Activated effector memory CD4-positive, alpha-beta T cell treated with Interleukin-2 at 50 U/mL for 16 hours (primary cell): ENCODE results near the gene ATP5PO.
A peak's percentile ranks its signal among the peaks of the same experiment; 100 is the strongest.
"Not testable (repeated sequence)": the region's sequence is repeated elsewhere in the genome, so short reads cannot be mapped to it uniquely, and the experiment has no call there.

Experiments
- DNase-seq: peaks from one replicate; pipeline ENCODE4 v3.0.0-alpha.2; 2020

ATP5PO gene

DNA sequence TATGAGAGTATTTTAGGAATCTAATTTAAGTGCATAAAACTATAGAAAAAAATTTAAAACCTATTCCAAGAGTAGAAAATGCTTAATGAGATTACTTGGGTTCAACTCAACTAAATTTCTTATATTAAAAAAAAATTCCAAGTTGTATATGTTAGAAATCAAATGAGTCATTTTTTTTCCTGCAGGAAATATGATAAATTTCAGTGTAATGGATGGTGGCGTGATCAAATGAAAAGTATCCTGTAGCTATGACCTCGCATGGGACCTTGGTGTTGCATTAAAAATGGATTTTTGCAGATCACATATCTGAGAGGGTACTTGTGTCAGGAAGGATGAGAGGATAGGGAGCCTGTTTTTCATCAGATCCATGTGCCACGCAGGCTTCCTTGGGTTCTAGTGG lies 17.9 kb downstream of the ATP5PO start:
- DNase-seq: no peak

DNA sequence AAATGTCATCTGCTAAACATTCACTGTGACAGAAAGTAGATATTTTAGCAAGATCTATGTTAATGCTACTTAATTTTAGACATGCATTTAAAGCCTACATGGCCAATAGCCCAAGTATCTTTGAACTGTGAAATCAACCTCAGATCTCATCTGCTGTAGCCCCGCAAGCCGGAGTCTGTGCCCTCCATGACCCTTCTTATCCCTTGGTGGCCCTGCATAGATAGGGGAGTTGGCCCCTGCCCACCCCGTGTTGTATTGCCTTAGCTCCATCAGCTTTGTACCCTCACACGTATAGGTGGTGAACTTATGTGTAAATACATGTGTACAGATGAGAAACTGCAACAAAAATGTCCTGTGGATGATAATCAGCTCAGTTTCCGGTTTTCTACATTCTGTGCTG lies 18.5 kb downstream of the ATP5PO start:
- DNase-seq: no peak

DNA sequence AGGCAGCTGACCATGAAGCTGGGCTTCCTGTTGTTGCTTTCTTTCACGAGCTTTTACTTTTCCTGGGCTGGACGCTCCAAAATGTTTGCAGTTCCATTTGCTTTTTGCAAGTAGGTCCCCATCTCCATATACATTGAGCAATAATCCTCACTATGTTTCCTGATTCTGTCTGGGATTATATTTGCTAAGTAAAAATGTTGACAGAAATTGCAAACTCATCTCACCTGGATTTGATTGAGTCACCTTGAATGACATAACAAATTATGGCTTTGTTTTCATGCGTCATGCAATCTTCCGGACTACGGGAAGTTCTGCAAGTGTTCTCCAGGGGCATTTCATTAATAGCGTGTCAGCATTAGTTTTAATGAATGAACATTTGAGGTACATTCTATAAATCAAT lies 18.9 kb downstream of the ATP5PO start:
- no peak for DNase-seq

DNA sequence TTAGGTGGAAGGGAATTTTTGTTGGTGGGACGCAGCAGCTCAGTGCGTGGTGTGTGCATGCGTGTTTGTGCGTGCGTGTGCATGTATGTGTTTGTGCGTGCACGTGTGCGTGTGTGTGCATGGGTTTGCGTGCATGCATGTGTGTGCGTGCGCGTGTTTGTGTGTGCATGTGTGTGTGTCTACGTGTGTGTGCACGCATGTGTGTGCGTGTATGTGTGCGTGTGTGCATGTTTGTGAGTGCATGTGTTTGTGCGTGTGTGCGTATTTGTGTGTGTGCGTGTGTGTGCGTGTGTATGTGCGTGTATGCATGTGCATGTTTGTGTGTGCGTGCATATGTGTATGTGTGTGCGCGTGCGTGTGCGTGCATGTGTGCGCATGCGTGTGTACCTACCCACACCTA lies 20.2 kb downstream of the ATP5PO start:
- no peak for DNase-seq

DNA sequence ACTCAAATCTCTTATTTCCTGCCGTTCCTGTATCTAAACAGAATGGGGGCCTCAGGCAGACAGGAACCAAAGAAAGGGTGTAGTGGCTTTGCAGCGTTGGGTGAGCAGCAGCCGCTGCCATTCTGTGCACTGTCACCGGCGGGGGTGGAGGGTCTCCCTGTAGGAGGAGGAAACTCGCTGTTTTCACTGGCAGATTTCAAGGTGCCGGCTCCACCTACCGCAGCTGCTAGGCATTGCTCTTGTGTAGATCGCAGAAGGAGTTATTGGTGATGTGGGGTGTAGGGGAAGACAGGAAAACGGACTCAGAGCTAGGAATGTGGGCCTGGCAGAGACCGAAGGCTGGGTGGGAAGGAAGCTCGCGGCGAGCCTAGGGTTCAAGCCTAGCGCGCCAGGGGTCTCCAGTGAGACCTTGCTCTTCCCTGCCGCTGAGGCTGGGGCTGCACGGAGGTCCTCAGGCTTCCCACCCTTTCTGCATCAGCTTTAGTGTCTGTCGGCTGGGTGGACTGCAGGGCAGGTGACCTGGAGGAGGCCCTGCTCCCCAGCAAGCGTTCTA lies 20.8 kb downstream of the ATP5PO start:
- DNase-seq: peak; percentile 15

DNA sequence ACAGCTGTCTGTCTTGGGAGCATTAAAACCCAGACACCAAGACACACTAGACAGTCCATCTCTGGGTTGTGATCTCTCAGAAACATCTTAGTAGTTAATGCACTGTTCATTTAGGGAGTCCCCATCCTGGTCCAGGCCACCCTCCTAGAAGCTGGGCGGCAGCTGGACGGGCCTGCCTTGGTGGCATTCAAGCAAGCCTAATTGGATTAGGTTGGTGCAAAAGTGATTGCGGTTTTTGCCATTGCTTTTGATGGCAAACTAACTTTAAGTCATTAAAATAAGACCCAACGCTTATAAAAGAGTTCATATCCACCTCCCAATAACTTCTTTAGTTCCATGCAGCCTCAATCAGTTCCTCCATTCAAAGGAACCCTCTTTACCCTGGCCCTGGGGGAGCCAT lies 21.7 kb downstream of the ATP5PO start:
- DNase-seq: no peak

DNA sequence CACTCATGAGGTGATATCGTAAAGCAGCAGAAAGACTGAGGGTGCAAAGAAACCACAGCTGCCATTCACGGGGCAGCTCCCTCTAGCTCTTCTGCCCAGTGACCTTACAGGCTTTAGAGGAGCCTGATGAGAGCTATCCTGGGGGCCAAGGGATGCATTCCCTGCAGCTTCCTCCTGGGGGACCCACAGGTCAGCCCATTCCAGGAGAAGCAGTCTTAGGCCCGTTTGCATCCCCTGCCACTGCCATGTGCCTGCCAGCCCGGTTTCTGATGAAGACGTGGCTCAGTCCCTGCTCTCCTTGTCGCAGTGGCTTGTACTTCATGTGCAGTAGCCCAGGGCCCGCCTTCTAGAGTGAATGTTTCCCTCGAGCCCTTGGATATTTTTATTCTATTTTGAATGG lies 22.8 kb downstream of the ATP5PO start:
- no peak for DNase-seq

DNA sequence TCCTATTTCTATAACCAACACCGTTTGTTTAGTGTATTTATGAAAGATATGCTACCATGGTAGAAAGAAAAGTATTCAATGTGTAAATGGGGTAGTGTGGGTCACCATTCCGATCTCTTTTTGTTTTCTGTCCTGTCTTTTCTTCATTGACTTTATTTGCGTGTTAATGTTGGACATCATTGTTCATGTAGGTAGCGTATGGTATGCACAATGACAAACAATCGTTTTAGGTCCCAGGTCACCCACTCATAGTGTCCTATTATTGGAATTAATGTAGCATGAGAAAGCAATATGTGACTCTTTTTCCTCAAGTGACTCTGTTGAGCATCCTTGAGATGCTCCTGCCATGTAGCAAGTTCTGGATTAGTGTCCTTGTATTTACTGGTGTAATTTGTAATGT lies 25.4 kb downstream of the ATP5PO start:
- DNase-seq: no peak

DNA sequence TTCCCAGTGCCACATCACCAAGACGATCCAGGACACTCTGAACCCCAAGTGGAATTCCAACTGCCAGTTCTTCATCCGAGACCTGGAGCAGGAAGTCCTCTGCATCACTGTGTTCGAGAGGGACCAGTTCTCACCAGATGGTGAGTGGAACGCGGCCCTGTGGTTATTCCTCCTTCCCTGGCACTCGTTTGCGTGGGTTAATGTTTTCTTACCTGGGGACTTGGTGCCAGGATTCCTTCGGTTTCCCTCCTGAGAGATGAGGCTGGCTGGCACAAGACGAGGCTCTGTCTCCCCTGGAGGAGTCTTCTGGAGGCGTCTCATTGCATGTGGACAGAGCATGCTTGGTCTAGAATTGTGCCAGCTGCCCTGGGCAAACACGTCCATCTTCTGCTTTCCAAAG lies 29.3 kb downstream of the ATP5PO start:
- no peak for DNase-seq

DNA sequence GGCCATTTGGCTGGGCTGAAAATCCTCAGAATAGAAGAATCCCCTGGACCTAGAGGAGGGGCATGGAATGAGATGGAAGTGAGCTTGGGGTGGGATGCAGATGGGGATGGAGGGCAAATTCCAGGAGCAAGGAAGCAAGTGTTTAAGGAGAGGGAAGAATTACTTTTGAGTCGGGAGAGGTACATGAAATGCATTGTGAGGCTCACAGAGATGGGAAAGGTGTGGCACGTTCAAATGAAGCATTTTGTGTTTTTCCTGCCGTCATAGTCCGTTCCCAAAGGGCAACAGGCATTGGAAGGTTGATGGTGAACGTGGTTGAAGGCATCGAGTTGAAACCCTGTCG lies 30.5 kb downstream of the ATP5PO start:
- no peak for DNase-seq

DNA sequence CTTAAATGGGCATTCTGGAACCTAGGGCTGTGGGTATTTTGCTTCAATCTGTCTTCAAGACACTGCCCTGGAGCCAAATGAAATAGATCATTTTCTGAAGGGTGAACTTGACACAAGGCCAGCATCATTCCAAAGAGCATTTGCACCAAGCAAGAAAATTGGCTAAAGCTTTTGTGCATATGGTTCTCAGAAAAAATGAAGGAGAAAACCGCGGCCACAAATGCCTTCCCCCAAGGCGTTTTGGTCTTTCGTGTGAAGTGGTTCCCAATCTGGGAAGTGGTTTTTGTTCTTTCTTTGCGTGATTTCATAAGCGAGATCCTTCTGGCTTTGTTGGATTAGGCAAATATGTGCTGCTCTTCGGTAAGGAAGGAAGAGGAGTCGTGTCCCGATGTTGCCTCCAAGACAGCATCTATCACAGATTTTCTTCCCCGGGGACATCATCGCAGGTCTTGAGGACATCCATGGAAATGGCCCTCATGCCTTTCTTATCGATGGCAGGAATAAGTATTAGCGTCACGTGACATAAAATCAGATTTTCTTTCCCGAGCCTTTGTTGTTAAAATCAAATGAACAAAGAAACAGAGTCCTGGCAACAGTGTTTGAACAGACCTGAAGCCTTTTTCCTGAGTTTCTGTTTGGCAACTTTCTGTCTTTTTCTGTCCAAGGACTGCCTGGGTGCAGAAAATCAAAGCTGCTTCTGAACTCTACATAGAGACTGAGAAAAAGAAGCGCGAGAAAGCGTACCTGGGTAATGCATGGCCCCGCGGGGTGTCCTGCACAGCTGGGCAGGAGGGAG lies 31.0 kb downstream of the ATP5PO start:
- no peak for DNase-seq

DNA sequence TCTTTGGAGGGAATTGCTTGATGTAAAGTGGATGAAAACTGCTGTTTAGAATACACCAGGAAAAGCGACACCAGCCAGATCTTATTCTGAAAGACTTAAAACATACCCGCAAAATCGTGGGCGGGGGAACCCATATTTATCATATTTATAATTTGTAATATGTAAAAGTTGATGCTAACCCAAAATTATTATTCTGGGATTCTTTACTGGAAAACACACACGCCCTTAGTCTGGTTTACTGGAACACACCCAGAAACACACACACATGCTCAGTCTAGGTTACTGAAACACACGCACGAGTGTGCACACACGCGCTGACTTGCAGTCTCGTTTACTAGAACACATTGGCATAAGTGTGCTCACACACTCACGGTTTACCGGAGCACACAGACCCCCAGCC lies 32.5 kb downstream of the ATP5PO start:
- no peak for DNase-seq

DNA sequence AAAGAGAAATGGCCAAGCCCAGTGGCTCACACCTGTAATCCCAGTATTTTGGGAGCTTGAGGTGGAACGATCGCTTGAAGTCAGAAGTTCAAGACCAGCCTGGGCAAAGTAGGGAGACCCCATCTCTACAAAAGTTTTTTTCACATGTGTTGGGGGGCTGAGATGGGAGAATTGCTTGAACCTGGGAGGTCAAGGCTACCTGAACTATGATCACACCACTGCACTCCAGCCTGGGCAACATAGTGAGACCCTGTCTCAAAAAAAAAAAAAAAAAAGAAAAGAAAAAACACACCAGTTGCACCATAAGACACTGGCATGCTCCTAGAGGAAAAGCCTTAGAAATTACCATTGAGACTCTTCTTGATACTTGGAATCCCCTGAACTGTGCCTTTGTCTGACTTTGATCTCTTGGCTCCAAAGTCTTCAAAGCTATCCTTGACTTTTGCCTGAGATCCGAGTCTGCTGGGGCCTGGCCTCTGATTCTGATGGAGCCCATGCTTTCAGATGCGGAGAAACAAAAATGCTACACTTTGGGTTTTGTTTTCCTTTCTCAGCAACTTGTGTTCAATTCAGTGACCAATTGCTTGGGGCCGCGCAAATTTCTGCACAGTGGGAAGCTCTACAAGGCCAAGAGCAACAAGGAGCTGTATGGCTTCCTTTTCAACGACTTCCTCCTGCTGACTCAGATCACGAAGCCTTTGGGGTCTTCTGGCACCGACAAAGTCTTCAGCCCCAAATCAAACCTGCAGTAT lies 33.7 kb downstream of the ATP5PO start:
- DNase-seq: no peak

DNA sequence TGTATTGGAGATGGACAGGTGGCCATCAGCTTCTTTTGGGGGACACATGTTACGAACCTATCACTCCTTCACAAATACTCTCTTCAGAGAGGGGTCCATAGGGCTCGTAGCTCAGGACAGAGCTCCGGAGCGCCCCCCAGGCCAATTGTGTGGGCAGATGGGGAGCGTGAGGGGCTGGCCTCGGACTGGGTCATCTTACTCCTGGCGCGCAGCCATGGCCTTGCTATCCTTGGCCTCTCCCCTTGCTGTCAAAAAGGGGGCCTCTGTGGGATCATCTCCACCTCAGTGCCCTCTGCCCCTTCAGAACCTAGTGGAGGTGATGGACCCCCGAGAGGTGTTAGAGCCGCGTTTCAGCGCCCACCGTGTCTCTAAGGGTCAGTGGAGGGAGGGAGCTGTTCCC lies 35.0 kb downstream of the ATP5PO start:
- no peak for DNase-seq

DNA sequence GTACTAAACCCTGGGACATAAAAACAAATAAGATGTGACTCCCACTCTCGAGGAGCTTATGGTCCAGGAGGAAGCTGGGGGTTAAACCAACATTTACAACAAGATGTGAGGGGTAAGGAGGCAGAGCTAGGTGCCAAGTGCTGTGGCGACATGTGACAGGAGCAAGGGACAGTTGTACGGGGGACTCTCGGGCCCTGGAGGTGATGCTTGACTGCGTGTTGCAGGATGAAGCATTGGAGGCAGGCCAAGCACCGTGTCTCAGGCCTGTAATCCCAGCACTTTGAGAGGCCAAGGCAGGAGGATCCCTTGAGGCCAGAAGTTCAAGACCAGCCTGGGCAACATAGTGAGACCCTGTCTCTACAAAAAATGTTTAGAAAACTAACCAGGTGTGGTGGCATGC lies 36.8 kb downstream of the ATP5PO start:
- DNase-seq: no peak

DNA sequence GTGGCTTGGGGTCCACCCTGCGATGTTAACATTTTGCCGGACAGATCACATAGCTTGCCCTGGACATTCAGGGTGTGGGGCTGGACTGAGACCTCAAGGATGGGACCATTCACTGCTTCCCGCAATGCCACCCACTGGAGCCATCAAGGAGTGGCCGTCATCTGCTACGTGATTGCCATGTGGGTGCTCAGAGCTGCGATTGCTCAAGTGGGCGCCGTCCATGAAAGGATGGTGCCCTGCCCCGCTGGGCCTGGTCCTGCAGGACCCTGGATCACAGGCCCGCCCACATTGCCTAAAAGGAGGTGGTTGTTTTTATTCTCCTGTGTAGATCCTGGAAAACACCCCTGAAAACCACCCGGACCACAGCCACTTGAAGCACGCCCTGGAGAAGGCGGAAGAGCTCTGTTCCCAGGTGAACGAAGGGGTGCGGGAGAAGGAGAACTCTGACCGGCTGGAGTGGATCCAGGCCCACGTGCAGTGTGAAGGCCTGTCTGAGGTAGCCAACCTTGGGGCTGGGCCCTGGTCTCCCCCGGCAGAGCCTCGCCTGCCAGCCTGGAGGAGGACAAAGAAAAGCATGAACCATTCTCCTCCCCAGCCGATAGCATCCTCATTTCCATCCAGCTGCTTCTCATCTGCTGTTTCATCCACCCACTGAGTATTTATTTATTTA lies 40.4 kb downstream of the ATP5PO start:
- DNase-seq: no peak

DNA sequence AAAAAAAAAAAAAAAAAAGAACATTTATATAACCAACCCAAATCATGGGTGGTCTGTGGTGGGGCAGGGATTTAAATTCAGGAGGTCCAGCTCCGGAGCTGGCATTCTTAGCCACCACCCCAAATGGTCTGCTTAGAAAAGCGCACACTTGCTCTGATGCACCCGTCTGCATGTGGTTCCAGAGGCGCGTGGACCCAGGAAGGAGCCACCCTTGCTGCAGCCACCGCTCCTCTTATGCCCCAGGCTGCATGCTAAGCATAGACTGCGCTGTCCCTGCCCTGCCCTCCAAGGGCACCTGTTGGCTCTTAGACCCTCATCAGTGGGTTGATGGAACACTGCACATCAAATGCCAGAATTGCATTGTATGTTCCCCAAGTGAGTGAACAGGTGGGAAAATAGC lies 41.4 kb downstream of the ATP5PO start:
- no peak for DNase-seq

DNA sequence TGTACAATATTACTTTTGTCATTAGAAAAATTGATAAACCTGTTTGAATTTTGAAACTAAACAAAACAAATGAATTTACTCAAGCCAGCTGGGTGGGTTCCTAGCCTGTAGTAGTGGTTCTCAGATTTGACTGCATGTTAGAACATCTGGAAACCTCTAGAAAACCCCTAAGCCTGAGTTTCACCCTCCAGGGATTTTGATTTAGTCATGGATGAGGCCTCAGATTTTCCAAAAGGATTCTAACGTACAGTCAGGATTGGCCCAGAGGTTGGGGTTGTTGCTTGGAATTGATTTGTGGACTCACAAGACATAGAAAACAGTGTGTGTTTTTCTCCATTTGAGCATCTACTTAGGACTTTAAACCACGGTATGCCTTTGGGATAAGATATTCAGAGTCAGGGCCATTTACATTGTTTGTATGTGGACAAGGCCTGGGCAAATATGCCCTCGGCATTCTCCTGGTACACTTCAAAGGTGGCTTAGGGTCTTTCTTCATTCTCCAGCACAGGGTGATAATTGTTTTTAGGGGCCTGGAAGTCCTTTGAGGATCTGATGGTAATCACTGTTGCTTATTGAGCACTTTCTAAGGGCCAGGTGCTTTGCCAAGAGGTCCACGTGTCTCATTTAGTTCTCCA lies 42.6 kb downstream of the ATP5PO start:
- no peak for DNase-seq

DNA sequence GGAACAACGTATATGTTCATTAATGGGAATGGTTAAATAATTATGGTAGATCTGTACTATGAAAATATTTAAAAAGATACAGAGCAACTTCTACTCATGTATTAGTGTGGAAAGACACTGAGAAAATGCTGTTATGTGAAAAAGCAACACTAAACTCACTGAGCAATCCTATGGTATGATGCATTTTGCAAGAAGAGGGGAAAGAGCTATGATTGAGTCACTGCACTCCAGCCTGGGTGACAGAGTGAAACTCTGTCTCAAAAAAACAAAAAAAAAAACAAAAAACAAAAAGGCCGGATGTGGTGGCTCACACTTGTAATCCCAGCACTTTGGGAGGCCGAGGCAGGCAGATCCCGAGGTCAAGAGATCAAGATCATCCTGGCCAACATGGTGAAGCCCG lies 44.4 kb downstream of the ATP5PO start:
- no peak for DNase-seq

DNA sequence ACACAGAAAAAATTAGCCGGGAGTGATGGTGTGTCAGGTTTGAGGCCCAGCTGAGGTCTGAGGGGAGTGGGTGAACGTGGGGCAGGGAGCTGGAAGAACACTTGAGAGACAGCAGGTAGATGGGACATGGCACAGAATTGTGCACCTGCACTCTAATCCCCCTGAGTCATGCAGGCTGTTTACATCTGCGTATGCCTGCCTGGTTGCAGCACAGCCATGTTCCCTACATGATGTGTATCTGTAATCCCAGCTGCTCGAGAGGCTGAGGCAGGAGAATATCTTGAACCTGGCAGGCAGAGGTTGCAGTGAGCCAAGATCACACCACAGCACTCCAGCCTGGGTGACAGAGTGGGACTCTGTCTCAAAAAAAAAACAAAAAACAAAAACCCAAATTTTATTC lies 44.8 kb downstream of the ATP5PO start:
- no peak for DNase-seq

DNA sequence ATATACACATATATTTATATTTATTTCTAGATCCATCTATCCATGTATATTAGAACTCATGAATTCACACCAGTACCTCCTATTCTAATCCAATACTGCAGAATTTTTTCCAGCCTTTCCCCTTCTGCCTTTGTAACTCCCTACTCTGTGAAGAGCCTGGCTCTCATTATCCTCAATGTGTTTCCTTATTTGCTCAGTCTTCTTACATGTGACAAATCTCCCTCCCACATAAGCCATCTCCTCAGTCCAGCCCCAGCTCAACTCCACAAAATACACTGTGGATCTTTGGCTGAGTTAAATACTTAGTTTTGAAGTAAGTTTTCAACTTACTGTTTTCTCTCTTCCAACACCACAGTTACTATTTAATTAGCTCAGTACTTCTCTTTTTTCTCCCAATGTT lies 45.7 kb downstream of the ATP5PO start:
- no peak for DNase-seq

DNA sequence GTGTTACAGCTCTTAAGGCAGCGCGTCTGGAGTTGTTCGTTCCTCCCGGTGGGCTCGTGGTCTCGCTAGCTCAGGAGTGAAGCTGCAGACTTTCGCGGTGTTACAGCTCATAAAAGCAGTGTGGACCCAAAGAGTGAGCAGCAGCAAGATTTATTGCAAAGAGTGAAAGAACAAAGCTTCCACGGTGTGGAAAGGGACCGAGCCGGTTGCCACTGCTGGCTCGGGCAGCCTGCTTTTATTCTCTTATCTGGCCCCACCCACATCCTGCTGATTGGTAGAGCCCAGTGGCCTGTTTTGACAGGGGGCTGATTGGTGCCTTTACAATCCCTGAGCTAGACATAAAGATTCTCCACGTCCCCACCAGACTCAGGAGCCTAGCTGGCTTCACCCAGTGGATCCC lies 47.7 kb downstream of the ATP5PO start:
- DNase-seq: not testable (repeated sequence)

DNA sequence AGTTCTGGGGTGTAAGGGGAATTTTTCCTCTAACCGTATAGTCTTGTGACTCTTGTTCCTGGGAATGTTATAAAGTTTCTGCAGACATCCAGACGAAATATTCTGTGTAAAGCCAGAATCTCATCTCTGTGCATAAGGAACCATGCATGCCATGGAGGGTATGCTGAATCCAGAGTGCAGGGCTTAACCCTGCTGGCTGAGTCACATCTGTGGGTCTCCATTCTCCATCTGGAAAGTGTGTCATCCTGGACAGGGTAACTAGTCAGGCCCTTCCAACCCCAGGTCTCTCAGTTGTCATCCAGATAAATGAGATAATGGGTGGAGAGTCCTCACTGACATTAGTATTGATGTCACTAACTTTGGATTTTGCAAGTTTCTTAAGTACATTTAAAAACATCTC lies 48.8 kb downstream of the ATP5PO start:
- no peak for DNase-seq
